NCI-H187 (cell line): ENCODE measurements around the gene ZNF785.
"Not testable (repeated sequence)": the region's sequence is repeated elsewhere in the genome, so short reads cannot be mapped to it uniquely, and the experiment has no call there.

Experiments
- DNase-seq, 2 experiments: peaks; one replicate each; lab custom pipeline; 2025; lab: John Stamatoyannopoulos, UW

The ZNF785 gene

DNA sequence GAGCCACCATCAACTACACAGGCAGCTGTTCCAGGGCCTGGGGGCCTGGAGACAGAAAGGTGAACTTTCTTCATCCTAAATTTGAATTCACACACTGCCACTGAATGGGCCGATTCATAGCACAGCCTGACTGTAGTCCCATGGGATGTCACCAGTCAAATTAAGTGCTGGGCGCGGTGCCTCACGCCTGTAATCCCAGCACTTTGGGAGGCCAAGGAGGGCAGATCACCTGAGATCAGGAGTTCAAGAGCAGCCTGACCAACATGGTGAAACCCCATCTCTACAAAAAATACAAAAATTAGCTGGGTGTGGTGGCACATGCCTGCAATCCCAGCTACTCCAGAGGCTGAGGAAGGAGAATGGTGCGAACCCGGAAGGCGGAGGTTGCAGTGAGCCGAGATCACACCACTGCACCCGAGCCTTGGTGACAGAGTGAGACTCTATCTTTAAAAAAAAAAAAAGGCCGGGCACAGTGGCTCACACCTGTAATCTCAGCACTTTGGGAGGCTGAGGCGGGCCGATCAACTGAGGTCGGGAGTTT, 45.4 kb downstream of the ZNF785 start:
- DNase-seq: not testable (repeated sequence)

DNA sequence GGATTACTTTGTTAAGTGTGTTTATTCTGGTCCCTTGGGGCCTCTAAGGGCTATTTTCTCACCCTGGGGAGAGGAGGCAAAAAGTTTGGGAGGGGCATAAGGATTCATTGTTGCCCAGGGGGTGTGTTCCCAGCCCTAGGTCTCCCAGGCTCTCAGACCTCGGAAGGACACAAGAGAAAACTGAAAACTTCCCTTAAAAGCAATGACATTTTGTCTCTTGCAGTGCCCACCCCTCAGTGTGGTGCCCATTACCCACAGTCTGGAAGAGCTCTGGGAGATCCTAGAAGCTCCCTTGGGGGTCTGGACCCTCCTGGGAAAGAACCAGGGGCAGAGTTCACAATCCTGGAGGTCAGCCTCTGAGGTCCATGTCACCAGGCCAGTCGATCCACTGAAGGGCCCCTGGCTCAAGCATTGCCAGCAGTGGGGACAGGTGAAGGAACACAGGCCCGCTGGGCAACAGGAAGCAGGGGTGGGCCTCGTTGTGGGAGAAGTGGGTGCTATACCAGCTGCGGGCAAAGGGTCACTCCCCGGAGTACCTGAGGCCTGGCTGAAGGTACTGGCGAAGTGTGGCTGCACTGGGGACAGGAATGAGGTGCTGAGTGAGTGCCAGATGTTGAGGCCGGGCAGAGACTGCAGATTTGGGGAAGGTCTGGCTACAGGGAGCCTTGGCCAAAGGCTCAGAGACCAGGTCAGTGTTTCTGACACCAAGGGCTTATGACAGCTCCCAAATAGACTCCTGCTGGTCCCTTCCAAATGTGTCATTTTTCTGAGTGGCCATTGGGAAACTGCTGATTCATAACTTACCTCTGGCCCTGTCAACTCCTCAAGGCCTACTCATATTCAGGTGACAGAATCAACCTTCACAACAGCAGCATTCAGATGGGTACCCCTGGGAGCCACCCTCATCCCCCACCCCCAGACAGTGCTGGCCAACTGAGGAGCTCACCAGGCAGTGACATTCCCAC, 46.2 kb downstream of the ZNF785 start:
- DNase-seq: no peak

DNA sequence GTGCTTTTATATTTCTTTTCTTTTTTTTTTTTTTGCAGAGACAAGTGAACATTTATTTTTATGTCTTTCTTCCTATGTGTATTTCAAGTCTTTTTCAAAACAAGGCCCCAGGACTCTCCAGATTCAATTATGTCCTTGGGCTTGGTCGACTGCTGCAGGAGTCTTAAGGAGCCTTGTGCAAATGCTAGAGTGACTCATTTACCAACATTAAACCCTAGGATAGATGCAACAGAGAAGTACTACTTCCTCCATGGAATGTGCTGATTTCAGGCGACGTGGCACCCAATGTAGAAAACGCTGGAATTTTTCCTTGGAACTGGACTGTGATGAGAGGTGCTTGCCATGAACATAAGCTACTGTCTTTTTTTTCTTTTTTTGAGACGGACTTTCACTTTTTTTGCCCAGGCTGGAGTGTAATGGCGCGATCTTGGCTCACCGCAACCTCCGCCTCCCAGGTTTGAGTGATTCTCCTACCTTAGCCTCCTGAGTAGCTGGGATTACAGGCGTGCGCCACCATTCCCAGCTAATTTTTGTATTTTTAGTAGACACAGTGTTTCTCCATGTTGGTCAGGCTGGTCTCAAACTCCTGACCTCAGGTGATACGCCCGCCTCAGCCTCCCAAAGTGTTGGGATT, 49.0 kb downstream of the ZNF785 start:
- DNase-seq: not testable (repeated sequence)

DNA sequence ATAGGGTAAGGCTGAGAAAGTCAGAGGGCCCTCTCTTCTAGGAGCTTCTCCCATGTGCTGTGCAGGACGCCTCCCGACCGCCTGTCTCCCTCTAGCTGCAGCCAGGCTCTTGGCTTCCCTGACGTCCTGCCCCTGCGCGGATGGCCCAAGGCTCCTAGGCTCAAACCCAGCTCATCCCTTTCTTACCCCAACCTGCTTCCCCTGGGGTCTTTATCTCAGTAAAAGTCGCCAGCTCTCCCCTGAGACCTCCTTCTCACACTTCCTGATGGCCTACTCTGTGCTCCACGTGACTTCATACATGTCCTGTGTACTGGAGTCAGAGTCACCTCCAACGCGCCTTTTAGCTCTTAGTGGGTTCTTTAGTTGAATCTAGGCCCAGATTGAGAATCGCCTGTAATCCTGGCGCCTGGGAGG, 49.7 kb downstream of the ZNF785 start:
- DNase-seq: no peak

DNA sequence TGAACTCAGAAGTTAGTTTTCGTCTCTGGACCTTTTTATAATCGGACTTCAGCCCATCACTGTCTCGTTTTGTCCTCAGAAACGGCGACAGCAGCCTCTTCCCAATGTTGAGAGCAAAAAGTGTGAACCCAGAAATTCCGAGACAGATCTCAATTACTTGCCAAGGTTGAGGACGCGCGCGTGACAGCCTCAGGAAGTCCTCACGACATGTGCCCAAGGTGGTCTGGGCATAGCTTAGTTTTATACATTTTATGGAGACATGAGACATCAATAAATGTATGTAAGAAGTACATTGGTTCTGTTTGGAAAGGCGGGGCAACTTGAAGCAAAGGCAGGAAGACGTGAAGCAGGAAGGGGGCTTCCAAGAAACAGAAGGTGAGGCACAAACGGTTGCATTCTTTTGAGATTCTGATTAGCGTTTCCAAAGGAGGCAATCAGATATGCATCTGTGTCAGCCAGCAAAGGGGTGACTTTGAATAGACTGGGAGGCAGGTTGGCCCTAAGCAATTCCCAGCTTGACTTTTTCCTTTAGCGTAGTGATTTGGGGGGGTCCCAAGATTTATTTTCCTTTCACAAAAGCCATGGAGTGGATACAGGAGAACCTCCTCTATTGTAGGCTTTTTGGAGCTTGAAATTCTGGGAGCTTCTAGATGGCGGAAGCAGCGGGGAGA, 50.3 kb downstream of the ZNF785 start:
- no peak for DNase-seq

DNA sequence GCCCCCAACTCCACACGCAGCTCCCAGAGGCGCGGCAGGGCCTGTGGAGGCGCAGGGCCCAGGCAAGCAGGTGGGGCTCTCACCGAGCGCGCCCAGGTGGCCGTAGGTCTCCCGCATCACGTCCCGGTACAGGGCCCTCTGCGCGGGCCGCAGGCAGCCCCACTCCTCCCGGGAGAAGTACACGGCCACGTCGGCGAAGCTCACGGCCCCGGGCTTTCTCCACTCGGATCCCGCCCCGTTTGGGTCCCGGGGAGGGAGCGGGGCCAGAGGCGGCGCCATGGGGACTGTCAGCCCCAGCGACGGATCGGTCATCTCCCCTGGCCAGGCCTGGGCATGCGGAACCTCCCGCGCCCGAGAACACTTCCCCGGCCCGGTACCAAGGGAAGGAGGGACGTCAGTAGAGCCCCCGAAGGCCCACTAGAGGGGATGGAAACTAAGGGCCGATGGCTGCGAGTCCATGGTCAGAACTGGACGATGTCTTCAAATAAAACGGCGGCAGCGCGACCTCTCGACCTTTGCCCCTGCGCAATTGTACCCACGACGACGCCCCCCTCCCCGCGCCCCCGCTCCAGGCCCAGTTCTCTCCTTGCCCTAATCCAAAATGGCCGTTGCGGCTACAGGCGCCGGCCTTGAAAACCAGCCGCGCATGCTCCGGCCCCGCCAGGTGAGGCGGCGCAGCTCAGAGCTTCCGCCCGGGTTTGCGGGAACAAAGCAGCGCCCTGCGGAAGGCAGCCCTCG, 51.0 kb downstream of the ZNF785 start, which contains the start of gene ZNF747:
Gene ZNF747 (minus strand): TSS at position 491 of the 738 bp plus-strand sequence. CDS start 179 bp downstream, at position 312.
- DNase-seq: peak; percentile 44 to 78

DNA sequence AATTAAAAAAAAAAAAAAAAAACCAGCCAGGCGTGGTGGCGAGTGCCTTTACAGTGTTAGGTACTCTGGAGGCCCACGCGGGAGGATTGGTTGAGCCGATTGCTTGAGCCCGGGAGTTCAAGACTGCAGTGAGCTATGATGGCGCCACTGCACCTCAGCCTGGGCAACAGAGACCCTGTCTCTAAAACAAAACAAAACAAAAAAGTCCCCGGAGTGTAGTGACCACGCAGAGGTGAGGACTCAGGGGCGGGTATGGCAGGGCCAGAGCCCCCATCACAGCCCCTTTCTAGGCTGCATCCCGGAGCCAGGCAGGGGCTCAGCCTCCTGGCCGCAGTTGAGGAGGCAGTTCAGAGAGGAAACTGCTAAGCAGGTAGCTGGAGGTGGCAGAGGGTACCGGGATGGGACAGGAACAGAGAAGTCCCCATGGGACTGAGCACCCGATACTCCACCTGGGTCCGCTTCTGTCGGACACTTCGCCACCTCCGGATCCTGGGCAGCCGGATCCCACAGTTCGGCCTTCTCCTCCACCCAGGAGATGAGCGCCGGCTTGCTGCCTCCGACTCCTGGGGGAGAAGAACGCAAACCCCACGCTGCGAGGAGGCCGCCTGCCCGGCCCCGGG, 51.6 kb downstream of the ZNF785 start:
- no peak for DNase-seq

DNA sequence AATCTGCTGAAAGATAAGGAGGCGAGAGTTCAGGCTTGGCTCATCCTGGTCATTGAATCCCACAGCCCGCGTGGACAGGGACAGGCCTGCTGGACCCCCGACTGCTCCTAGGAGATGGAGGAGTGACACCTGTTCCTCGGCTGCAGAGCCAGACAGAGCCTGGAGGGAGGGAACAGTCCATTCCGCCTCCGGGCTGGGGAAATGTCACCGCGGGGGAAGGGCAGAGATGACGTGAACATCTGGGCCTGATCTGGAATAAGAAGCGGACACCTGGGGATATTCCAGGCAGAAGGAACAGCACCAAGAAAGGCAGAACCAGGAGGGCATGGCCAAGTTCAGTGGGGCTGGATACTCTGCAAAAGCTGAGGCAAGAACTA, 52.4 kb downstream of the ZNF785 start:
- DNase-seq: no peak

DNA sequence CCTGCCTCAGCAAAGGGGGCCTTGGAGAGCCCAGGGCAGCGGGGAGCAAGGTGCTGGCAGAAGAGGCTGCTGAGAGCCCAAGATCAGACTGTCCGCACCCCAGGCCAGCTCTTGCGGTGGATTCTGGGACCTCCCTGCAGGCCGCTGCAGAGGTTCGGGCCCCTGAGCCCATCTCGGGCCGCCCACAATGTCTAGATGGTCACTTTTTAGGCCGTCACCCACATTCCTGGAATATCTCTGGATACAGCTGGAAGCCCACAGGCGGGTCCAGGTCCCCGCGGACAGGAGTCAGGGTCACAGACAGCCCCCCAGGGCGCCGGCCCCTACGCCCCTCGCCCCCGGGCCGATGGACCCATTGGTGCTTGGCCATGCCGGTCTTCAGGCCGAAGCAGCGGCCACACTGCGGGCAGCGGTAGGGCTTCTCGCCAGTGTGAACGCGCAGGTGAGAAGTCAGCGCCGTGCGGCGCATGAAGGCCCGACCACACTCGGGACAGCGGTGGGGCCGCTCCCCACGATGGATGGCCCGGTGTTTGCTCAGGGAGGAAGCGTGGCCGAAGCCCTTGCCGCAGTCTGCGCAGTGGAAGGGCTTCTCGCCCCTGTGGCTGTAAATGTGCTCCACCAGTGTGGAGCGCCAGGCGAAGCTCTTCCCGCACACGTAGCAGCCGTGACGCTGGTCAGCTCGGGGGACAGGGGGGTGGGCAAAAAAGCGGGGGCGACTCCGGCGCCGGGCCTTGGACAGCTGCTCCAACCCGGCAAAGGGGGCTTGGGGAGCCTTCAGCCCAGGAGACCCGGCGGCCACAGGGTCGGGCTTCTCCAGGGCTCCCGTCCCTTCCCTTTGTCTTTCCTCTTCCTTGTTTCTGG, 53.0 kb downstream of the ZNF785 start:
- no peak for DNase-seq
